ENCODE measurements around the gene ZDHHC3.

GRCh38 chr3:44883999-44884431 is 92.0 kb downstream of the ZDHHC3 start:
- TF ChIP-seq EZH2phosphoT487 (IDR thresholded peaks at IDR 0.05; ENCODE audit: borderline replicate concordance) (no peak), CTCF (conservative IDR thresholded peaks at IDR 0.05; ENCODE audit: low read length) (no peak)

Data from Loucy (cell line).